Colon (tissue), 2 donors: Measurements from ENCODE around the gene MOCOS.

ENCODE experiments used
- FAIRE-seq: peaks from 2 replicates; lab custom pipeline; 2012; peaks lifted over from hg19 to GRCh38; lab: Jason Lieb, UNC
- donor health status: control.
- donor health status: control.

MOCOS gene

GRCh38 chr18:36305375-36305774, 118.1 kb downstream of the MOCOS start:
- FAIRE-seq, result no peak

- FAIRE-seq, result no peak
Observed at GRCh38 chr18:36307513-36307912, 120.2 kb downstream of the MOCOS start.

- FAIRE-seq, result no peak
Observed at GRCh38 chr18:36308711-36309435, 121.6 kb downstream of the MOCOS start.

GRCh38 chr18:36309436-36310391, 122.4 kb downstream of the MOCOS start:
- FAIRE-seq, result no peak

- FAIRE-seq, result no peak
Observed at GRCh38 chr18:36311026-36311570, 123.8 kb downstream of the MOCOS start.

- no peak for FAIRE-seq
Observed at GRCh38 chr18:36312806-36313395, 125.6 kb downstream of the MOCOS start.

GRCh38 chr18:36314098-36314497, 126.8 kb downstream of the MOCOS start:
- no peak for FAIRE-seq

GRCh38 chr18:36314754-36315153, 127.5 kb downstream of the MOCOS start:
- FAIRE-seq, result no peak

GRCh38 chr18:36315736-36316135, 128.4 kb downstream of the MOCOS start:
- FAIRE-seq, result no peak

- FAIRE-seq, result no peak
Observed at GRCh38 chr18:36316246-36316645, 128.9 kb downstream of the MOCOS start.
